Measurements from ENCODE around the gene ANKRD16. TPM values are rescaled to one million over a fixed set of nuclear protein-coding genes. Genes with fewer than 3 reads are reported as not detected.

Gene ANKRD16
- total and polyA plus RNA-seq, 2 of the 8 experiments (the other 6 are each of a cell fraction or from before 2014, with no cell fraction given), result 8.2 to 12.7 TPM

GRCh38 chr10:5927306-5927705, 37.6 kb upstream of the ANKRD16 start (continued):
- TF ChIP-seq ZNF274 (IDR thresholded peaks at IDR 0.05; ENCODE audit: borderline replicate concordance, extremely low read depth, low read length), result no peak
- no peak for TF ChIP-seq CEBPB (IDR thresholded peaks at IDR 0.05; ENCODE audit: low read depth, low read length)
